Keratinocyte (primary cell): Measurements from ENCODE around the gene SLC6A3. TPM values are rescaled to one million over a fixed set of nuclear protein-coding genes. Genes with fewer than 3 reads are reported as not detected.

Experiments
- DNase-seq: peaks from one replicate; pipeline ENCODE4 v3.0.0-alpha.2; 2011; ENCODE audit warnings: low read depth, missing footprints, low spot score
- FAIRE-seq: peaks from 2 replicates; lab custom pipeline; 2011; peaks lifted over from hg19 to GRCh38; lab: Jason Lieb, UNC
- H2AFZ ChIP-seq: 2 replicates; pipeline ENCODE4 v1.6.0; 2012; ENCODE audit warnings: low read length, control low read depth, inconsistent platforms; ENCODE audit not compliant: control insufficient read depth
- H3K27ac ChIP-seq: 2 replicates; pipeline ENCODE4 v1.5.1; 2011; ENCODE audit warnings: low read length; ENCODE audit not compliant: control insufficient read depth, insufficient read depth
- H3K27me3 ChIP-seq: 3 replicates; pipeline ENCODE4 v1.6.0; 2011; ENCODE audit warnings: low read length; ENCODE audit not compliant: control insufficient read depth, insufficient read depth; ENCODE audit errors: extremely low read depth
- H3K36me3 ChIP-seq, 2 experiments: 2 replicates in 1 of 2; 3 replicates in 1 of 2; pipeline ENCODE4 v1.5.1; 2011; ENCODE audit warnings: low read length in 2 of 2, mild to moderate bottlenecking in 1 of 2; ENCODE audit not compliant: control insufficient read depth in 2 of 2, insufficient read depth in 2 of 2; ENCODE audit errors: extremely low read depth in 1 of 2
- H3K4me1 ChIP-seq: 3 replicates; pipeline ENCODE4 v1.5.1; 2011; ENCODE audit warnings: low read length; ENCODE audit not compliant: control insufficient read depth, insufficient read depth; ENCODE audit errors: extremely low read depth
- H3K4me2 ChIP-seq: 3 replicates; pipeline ENCODE4 v1.6.0; 2011; ENCODE audit warnings: low read depth, low read length; ENCODE audit not compliant: control insufficient read depth, insufficient read depth; ENCODE audit errors: extremely low read depth
- H3K4me3 ChIP-seq, 3 experiments: fragments of 200-600 bp in 1 of 3; sonication (generic) in 1 of 3; 2 replicates in 2 of 3; 3 replicates in 1 of 3; pipeline ENCODE4 v1.5.1; 2011 to 2016; ENCODE audit warnings: low read length in 3 of 3, mild to moderate bottlenecking in 3 of 3, control low read depth in 2 of 3, inconsistent platforms in 1 of 3, low read depth in 1 of 3, mixed read lengths in 1 of 3, mixed run types in 1 of 3, moderate library complexity in 1 of 3; ENCODE audit not compliant: control insufficient read depth in 2 of 3, insufficient read depth in 2 of 3; ENCODE audit errors: extremely low read depth in 1 of 3
- H3K79me2 ChIP-seq: 2 replicates; pipeline ENCODE4 v1.6.0; 2012; ENCODE audit warnings: low read length; ENCODE audit not compliant: control insufficient read depth, insufficient read depth
- H3K9ac ChIP-seq: 3 replicates; pipeline ENCODE4 v1.6.0; 2011; ENCODE audit warnings: low read length; ENCODE audit not compliant: control insufficient read depth, insufficient read depth; ENCODE audit errors: extremely low read depth
- H3K9me1 ChIP-seq: 3 replicates; pipeline ENCODE4 v1.6.0; 2011; ENCODE audit warnings: low read length; ENCODE audit not compliant: control insufficient read depth, insufficient read depth; ENCODE audit errors: extremely low read depth
- H3K9me3 ChIP-seq: 2 replicates; pipeline ENCODE4 v1.5.1; 2012; ENCODE audit warnings: low read depth, low read length; ENCODE audit not compliant: control insufficient read depth
- H4K20me1 ChIP-seq: 3 replicates; pipeline ENCODE4 v1.6.0; 2011; ENCODE audit warnings: low read length; ENCODE audit not compliant: control insufficient read depth, insufficient read depth; ENCODE audit errors: extremely low read depth
- CTCF ChIP-seq, 3 experiments: IDR thresholded peaks in 1 of 3; conservative IDR thresholded peaks in 1 of 3; optimal IDR thresholded peaks in 1 of 3; 2 replicates in 2 of 3; 3 replicates in 1 of 3; pipeline versions ENCODE3 to v1.5.1; 2011; ENCODE audit warnings: low read length in 3 of 3, mild to moderate bottlenecking in 3 of 3, moderate library complexity in 2 of 3, control low read depth in 1 of 3, inconsistent platforms in 1 of 3; ENCODE audit not compliant: insufficient read depth in 2 of 3; ENCODE audit errors: extremely low read depth in 1 of 3
- EZH2 ChIP-seq: IDR thresholded peaks from one replicate; pipeline ENCODE4 v1.6.1; 2012; ENCODE audit warnings: inconsistent platforms, mild to moderate bottlenecking, low read length, moderate library complexity
- dilution Hi-C: fragments of 300-500 bp; cut with MboI; formaldehyde crosslinking; loops from one replicate; pipeline ENCODE4 v1.7.0; 2020; ENCODE audit warnings: low sequenced_read_pairs; ENCODE audit not compliant: extremely low pct_ligation_motif_present
- polyA plus RNA-seq, 5 experiments: library from polyadenylated mRNA; depleted of rRNA in 3 of 5; stranded (reverse) in 3 of 5; stranded (forward) in 1 of 5; unstranded in 1 of 5; fragments of >200 nt; gene quantifications; 1 replicate in 1 of 5; 2 replicates in 3 of 5; 3 replicates in 1 of 5; pipeline versions ENCODE4 v1.2.1 to v1.2.3, GENCODE V29; 2011 to 2012; ENCODE audit warnings: missing spikeins in 2 of 5, low read depth in 1 of 5, low replicate concordance in 1 of 5

The SLC6A3 gene
- polyA plus RNA-seq, 1 donor (not counting 4 experiments of a cell fraction or from before 2014, with no cell fraction given): 0.03 TPM

- Histone ChIP-seq H3K9me3 (no peaks in the 10 kb centered on the region), H3K4me2 (no peak overlapping the region), H3K4me3 (no peak overlapping the region), H3K4me1 (no peaks in the 10 kb centered on the region), H3K27me3 (peaks cover 9% of the 10 kb centered on the region), H3K27ac (no peak overlapping the region), H3K9me1 (no peaks in the 10 kb centered on the region), H2AFZ (no peak overlapping the region), H3K9ac (no peak overlapping the region), H3K79me2 (no peaks in the 10 kb centered on the region), H3K36me3 (no peaks in the 10 kb centered on the region), H4K20me1 (no peaks in the 10 kb centered on the region)
- dilution Hi-C loops: no loop called here
- no peak for TF ChIP-seq EZH2
- TF ChIP-seq CTCF (optimal IDR thresholded peaks at IDR 0.05 in 1 of 3, IDR thresholded peaks at IDR 0.05 in 1 of 3, conservative IDR thresholded peaks at IDR 0.05 in 1 of 3; ENCODE audit: extremely low read depth in 1 of 3, insufficient read depth in 2 of 3, low read length in 3 of 3): no peak
- no peak for FAIRE-seq
- DNase-seq: no peak
Observed at GRCh38 chr5:1364211-1364610, 81.0 kb downstream of the SLC6A3 start.

GRCh38 chr5:1363581-1363980, 81.7 kb downstream of the SLC6A3 start:
- FAIRE-seq: no peak
- H3K9ac ChIP-seq: no peak overlapping the region

More at GRCh38 chr5:1363581-1363980, 81.7 kb downstream of the SLC6A3 start:
- Histone ChIP-seq H3K9me3 (no peaks in the 10 kb centered on the region), H3K27ac (no peak overlapping the region), H4K20me1 (no peaks in the 10 kb centered on the region), H3K9me1 (no peaks in the 10 kb centered on the region), H2AFZ (no peak overlapping the region), H3K36me3 (no peaks in the 10 kb centered on the region), H3K79me2 (no peaks in the 10 kb centered on the region), H3K27me3 (peaks cover 9% of the 10 kb centered on the region), H3K4me3 (no peak overlapping the region), H3K4me1 (no peaks in the 10 kb centered on the region), H3K4me2 (no peak overlapping the region)
- no peak for DNase-seq
- TF ChIP-seq CTCF (optimal IDR thresholded peaks at IDR 0.05 in 1 of 3, IDR thresholded peaks at IDR 0.05 in 1 of 3, conservative IDR thresholded peaks at IDR 0.05 in 1 of 3; ENCODE audit: extremely low read depth in 1 of 3, insufficient read depth in 2 of 3, low read length in 3 of 3): no peak
- TF ChIP-seq EZH2: no peak
- dilution Hi-C loops: no loop called here
